IPS DF 19.7 (cell line): ENCODE results near the gene EFNB2.

Experiments
- DNase-seq: peaks from one replicate; pipeline ENCODE4 v3.0.0-alpha.2; 2013; ENCODE audit warnings: low read depth, low spot score

EFNB2 gene

DNA sequence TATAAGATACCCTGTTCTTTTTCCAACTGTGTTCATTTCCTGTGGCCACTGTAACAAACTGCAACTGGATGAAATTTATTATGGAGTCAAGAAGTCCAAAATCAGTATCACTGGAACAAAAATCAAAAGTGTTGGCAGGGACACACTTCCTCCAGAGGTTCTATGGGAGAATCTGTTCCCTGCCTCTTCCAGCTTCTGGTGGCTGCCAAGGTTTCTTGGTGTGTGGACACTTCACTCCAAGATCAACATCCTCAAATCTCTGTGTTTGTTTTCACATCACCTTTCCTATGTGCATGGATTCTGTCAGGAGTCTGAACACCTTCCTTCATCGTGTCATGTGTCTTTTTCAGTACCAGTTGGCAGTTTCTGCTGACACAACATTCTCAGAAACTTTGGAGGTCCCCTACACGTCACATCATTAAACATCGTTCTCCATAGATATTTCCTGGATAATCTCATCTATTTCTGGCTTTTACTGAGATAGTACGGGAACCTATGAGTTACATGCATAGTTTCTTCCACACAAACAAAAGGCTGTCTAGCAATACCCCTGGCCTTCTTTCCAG, 15.2 kb upstream of the EFNB2 start:
- no peak for DNase-seq

DNA sequence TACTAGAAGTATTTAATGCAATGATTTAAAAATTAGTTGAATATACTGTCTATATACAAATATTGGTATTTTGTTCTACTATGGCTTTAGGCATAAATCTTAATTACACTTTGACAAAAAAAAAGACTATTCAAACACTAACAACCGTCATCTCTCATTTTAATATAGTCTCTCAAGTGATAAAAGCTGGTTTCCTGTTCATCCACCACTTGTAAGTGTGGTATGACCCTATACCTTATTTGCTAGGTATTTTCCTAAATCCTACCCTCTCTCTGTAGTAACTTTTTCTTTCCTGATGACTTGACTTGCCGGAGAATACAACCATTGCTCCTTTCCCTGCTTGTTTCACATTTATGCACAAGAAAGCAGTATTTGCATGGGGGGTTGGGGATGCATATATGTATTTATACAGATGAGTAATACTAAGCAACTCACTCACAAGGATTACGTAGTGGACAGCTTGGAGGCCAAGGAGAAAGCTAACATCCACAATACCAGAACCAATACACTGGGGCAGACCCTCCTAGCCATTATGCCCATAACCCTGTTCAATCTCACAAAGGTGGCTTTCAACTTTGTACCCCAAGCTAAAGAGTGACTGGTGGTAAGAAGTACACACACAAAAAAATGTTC, 12.7 kb upstream of the EFNB2 start:
- no peak for DNase-seq

DNA sequence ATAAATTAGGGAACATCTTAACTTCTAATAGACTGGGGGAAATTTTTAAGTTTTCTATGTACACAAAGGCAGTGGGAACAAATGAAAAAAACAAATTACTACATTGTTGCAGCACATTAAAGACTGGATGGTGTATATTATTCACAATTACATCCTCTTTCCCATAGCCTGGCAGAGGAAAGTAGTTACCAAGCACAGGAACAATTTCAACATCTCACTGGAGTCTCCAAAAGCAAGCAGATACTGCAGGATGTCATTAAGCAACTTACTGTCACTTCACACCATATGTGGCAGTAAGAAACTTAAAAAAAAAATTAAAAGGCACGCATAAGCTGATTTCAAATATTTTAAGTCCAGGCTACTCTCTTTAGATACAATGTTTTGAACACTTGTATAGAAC, 6.4 kb upstream of the EFNB2 start:
- no peak for DNase-seq

DNA sequence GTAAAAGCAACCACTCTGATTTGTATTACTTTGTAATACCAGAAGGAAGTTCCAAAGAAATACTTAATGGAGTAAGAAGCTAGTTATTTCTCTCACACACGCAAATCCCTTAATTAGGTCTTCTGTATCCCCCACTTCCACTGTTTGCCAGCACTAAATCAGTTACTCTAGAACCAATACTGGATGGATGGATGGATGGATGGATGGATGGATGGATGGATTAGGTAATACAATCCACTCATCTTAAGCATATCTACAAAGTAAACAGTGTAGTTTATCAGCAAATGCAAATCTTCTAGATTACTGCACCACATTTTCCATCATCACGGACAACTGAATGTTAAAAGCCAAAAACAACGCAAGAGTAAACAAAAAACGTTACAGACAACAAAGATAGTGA, 5.2 kb upstream of the EFNB2 start:
- DNase-seq, result no peak

DNA sequence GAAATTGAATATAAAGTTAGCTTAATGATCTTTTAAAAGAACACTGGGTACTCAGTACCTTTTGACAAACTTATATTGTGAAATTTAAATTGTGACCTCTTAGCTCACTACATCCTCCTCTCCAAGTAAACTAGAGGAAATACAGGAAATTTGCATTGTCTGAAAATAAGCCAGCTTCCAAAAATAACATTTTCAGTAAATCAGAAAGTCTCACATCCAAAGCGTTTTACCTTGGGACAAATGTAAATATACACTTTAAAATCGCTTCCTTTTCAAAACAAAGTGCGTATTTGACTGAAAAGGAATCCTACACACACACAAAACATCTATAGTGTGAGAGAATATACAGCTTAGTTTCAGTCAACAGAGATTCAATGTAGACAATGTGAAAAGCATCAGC, 2.1 kb upstream of the EFNB2 start:
- no peak for DNase-seq

DNA sequence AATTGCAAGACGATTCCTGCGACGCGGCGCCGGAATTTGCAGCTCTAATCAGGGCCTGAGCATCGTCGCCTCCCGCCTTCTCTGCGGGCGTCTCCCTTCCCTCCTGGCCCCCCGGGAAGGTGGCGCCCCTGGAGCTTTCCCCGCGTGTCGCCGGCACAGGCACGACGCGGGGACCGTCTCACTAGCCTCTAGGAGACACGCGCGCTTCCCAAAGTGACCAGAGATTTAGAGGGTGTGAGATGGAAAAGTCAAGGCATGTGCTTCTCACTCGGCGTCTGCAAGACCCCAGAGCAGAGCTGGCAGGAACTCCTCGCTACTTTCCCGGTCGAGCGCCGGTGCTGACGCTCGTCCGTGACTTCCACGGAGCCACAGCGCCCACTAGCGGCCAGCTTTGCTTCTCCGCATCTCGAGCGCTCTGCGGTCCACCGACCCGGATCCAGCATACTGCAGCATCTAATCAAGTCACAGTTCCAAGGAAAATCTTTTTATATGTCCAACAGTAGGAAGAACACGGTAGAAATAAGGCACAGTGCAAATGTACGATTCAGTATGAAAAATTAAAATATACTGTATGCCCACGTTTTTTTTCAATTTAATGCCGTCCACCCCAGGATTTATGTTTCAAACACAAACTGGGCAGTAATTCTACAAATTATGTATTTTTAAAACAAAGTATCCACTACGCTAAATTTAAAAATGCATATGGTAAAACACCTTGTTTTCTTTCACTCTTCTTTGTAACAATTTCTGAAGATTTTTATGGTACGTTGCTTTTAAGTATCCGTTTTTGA, 977 bp upstream of the EFNB2 start:
- no peak for DNase-seq

DNA sequence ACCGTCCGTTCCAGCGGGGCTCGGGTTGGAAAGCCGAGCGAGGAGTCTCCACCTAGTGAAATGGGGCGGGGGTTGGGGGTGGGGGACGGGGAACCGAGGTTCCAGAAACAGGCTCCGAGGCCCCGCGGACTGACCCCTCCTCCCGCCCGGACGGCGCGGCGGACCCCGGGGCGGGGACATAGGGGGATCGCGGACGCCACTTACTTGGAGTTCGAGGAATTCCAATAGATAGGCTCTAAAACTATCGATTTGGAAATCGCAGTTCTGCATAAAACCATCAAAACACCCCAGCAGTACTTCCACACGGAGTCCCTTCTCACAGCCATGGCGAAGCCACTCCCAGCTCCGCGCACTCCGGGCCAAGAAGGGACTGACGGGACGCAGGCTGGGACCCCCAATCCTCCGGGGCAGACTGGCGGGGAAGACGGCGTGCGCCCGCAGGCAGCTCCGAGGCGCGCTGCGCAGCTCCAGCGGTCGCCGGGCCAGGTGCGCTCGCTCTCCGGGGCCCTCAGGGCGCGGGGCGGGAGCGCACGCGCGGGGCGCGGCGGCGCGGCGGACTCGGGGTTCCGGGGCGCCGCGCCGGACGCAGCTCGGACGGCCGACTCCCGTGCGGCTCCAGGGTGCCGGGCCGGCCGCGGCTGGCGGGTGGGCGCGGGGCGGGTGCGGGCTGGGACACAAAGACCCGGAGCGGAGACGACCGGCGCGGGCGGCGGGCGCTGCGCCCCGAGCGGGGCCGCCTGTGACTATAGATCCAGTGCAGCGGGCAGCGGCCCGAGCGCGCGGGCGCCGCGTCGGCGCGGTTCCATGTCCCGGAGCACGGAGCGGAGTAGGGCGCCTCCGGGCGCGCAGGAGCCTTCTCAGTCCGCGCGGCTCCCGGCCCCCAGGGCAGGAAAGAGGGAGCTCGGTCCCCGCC, 567 bp downstream of the EFNB2 start:
- no peak for DNase-seq

DNA sequence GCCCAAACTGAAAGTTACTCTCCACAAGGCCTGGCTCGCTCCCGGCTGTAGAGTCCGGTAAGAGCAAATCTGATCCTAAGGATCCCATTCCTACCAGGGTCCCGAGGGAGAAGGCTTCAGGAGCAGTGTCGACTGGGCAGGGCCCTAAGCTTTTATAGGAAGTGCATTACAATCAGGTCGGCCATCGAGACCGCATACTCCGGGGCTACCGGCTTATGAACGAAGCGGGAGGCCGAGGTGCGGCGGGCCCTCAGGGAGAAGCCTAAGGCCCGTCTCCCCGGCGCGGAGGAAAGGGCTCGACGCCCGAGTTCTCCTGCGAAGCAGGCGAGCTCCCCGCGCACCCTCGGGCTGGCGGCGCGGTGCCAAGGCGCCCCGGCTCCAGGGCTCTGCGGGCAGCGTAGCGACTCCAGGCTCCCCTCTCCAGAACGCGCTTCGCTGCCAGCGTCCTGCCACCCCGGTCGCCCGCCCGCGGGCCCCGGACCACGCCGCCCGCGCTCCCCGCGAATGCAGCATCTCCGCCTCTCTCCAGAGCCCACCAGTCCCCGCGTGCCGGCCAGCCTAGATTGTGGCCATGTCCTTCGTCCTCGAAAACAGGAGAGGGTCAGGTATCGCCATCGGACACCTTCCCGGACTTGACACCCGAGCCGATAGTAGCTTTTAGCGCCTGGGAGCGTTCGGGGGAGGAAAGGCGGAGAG, 1.4 kb downstream of the EFNB2 start:
- DNase-seq, result no peak

DNA sequence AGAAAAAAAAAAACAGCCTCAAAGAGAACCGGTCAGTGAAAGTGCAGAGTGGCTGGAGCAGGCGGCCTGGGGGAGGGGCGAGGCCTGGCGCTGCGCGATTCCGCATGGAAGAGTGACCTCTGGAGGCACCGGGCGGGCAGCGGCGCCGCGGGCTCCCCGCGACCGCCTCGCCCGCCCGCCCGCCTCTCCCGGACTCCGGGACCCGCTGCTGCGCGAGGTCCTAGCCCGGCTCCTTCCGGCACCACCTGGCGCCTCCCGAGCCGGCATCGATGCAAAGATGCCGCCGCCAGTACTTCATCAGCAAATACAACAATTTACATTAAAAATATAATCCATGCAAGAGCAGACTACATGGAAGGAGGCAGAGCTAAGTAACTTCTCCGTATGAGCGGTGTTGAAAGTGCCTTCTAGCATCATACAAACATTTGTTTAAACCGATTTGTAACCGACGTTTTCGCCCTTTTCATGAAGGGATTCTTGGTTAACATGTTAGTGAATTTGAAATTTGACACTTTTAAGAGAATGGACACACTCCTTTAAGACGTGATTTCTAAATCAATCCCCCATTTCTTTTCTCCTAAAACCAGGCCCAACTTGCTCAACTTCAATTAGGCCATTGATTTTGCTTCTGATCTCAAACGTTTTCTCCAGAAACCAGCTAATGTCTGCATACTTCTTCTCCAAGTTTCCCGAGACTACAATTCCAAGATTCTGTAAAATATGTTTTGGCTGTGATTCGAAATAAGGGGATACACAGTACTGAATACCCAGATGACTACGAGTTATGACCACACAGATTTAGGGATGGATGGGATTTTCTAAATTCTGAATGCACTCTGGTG, 2.1 kb downstream of the EFNB2 start:
- DNase-seq, result no peak

DNA sequence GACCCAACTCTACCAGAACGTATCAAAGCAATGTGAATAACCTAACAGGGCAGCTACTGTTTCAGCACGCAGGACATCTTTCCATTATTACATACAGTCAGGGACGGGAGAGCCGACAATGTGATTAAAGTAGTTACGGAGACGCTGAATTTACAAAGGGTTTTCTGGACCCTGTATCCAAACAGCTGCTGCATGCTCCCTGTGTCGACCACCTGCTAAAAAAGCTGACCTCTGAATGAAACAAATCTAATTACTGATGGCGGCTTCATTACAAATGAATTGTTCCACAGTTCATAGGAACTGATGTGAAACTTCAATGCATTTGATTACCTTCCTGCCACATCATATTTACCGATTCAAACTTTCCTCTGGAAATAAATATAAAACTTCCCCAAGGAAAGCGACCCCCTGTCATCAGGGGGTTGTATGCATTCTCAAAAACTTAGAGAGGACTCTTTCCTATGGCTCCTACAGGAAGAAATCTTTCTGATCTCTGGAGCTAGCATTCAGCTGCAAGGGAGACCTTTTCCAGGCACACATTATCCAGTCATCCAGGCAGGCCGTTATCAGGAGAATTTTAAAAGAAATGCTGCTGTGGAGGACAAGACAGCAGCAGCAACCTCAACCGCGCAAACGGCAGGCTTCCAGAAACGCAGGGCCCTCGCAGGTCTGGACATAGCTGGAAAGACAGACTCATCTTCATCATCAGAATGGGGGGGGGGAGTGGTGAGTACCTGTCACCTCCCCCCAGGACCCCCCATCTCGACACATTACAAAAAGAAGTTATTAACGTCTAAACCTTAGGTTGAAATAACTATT, 3.1 kb downstream of the EFNB2 start:
- DNase-seq, result no peak

DNA sequence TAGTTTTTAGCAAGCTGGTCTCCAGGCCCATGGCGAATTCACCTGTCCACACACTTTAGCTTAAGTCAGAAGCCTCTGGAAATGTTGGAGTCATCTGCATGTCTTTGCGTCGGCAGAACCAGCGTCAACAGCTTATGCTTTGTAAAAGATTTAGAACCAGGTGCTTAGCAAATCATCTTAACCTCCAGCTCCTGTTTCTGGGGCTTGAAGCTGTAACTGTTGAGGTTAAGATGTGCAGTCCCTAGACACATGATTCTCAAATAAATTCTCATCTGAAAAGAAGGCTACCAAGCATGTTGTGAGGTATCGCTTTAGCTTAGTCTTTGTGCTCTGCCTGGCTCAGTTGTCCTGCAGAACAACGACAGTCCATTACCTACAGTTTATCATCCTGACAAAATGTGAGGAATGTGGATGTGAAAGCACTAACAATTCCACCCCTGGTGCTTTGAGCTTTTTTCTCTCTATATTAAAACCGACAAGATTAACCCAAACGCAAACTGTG, 4.4 kb downstream of the EFNB2 start:
- DNase-seq, result no peak

DNA sequence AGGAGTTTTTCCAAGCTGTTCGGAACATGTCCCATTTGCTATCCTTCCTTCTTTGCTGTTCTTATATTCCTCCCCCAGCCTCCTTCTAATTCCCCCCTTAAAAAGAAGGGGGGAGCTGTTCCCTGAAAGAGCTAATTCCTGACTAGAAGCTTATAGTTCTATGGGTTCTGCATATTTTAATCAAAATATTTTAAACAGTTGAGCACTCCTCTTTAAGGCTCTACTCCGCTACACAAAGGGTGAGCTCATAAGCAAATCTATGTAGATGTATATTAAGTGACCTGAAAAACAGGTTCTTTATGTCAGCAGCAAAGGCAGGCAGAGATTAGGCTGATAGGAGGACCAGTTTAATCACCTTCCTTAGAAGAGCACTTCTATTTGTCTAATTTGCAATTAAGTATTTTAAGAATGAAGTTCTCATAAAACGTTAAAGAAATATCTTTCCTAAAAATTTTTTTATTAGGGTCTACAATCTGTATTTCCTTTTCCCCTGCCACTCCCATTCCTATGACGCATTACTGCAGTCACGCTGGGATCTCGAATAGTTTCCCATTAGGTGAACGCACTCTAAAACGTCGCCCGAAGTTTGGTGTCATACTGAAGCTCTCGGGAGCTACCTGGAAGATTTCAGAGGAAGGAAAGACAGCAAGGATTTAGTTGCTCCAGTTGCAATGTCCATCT, 5.2 kb downstream of the EFNB2 start:
- no peak for DNase-seq

DNA sequence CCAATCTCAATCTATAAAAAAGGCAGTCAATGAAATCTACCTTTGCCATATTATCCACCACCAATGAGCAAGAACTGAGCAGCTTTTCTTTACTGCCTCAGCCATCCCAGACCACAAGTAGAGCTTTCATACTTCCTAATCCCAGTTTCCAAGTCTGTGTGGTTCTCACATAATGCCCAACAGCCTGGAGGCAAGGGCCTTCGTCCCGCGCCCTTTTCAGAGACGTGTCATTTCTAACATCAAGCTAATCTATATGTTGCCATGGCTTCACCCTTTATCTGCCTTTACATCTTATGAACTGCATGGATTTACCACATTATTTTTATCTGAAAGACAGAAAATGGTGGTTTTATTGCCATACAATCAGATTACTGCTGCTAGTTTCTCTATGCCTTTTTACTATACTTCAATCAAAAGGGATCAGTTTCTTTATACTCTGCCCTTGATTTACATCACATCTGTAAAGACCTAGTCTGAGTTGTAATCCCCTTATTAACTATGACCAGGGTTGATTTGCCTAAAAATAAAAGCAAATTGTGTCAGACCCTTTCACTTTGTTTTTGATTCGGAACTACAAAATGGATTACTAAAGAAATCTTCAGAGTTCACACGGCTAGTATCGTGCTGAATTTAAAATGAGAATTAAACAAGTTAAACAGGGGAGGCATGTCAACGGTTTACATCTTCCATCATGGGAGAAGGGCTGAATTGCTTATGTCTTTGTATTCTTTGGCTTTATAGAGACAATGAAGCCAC, 5.9 kb downstream of the EFNB2 start:
- DNase-seq, result no peak

DNA sequence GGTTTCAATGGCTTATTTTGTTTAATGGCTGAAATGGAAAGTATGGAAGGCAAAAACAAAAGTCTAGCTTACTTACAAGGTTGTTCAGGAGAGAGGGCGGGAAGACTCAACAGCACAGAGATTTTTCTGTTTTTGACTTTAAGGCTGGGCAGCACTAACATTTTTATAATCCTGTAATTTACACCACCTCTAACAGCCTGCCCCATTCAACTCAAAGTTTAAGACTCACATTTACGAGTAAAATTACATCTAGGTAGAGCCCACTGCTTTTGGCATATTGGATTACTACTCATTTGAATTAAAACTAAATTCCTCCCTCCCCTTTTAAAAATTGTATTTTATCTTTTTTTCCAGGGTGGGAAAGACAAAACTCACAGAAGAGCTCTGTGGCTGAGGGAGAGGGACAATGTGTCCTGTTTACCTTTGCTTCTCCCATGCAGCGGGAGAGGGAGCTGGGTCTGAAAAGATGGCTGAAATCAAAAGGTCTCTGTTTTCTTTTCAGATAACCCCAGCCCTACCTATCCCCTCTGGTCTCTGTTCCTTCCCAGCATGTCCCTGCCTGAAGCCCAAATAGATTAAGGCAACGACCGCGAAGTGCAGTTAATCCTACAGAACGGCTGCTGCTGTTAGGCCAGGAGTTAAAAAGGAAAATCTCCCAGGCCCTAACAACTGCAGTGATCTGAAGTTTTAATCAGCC, 6.6 kb downstream of the EFNB2 start:
- no peak for DNase-seq

DNA sequence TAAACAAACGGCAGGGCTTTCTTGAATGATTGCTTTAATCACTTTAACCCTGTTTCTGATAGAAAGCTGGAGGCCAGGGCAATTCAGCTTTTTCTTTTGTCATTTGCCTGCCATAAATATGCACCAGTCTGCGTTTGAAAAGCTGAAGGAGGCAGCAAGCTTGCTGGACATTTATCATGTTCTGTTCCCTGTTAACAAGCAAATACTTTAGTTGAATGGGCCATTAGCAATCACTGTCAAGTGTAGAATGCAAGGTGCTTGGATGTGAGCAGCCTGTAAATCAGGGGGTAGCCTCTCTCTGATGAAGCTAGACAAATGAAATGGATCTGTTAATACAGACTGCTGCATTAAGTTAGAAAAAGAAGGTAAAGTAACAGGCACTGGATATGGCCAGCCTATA, 7.6 kb downstream of the EFNB2 start:
- no peak for DNase-seq

DNA sequence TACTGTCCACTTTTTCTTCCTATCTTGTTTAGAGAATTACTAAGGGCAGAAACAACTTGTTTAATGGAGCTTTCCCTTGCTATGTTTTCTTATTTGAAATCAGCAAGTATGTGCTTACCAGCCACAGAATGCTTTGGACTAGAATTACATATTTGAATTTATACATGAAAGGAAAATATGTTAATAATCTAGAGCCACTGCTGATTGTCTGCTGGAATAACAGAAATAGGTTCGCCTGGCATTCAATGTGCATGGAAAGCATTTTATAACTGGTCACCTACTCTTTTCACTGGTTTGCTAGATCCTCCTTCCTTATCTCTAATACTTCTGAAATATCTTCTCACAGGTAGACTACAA, 8.0 kb downstream of the EFNB2 start:
- DNase-seq, result no peak

DNA sequence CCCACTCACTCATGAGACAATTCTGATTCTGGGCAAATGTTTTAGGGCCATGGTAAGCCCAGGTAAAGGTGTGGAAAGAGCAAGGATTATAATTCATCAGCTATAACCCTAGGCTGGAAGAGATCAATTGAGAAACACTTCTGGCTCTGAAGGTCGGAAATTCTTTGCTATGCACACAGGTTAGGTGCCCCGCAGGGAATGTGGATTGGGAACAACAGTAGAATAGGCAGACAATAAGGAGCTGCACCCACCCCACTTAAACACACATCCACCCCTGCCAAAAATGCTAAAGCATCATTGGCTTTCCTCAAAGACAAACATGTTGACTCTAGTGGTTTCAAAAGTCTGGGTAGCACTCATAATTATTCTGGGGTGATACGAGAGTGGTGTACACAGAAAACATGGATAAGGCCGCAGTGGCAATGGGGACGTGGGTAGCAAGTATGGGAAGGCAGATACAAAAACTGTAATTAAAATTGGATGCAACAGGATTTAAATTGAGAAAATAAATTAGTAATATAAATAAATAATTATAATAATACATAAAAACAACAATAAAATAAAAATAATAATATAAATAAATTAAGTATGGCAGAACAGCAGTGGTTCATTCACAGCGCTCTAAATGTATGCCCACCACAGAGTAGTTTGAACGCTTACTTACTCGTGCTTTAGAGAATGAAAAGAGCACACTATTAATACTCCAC, 8.6 kb downstream of the EFNB2 start:
- no peak for DNase-seq
